Measurements from ENCODE around the gene ELMO2.

ELMO2 gene

DNA sequence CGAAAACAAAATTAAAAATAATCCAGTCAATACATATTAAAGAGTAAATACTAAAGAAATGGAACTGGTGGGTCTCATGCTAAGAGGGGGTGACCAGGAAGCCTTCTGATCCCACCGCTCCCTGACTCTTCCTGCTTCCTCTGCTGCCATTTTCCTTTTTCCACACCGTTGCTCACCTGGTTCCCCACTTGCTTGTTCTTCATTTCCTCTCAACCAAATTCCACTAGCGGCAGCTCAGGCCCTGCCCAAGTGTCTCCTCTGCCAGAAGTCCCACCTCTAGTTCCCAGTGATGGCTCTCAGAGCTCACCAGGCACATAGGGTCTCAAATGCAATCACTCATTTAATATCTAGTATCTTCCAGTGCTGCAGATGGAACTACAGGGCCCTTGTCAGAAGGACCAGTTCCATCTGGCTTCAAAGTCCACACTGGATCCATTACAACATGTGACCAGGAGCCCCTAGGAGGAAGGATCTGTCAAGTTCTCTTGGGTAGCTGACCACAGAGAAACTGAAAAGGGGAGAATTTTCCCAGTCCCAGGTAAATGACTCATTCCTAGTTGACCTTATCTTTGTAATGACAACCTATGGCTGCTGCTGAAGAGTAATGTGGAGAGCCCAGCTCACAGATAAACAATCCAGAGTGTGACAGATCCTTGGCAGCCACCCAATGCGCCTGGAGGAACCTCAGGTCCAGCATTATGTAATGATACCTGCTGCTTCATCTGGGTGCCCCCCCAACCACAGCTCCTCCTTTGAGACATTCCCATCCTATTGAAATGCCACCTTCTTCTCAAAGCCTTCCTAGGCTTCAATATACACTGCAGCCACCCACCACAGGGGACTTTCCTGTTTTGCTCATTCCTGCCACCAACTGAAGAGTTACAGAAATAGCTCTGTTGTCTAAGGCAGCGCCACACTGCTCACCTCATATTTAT is 38.2 kb downstream of the ELMO2 start:
- no peak for DNase-seq (ENCODE audit: low read depth in 3 of 3)

DNA sequence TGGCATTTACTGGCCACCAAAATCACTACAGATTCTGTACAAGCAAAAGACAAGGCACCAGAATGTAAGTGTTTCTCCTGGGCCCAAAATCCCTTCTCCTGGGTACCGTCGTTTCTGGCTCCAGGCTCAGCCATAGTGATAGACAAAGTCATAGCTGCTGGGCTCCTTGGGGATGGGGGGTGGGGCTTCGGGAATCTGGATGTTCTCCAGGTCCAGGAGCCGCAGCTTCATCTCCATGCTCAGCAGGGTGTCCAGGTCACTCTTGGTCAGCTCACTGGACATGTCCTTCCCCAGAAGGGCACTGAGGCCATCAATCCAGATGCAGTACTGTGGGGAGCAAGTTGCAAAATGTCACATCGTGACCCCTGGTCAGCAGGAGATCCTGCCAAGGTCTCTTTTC is 39.2 kb downstream of the ELMO2 start:
- no peak for DNase-seq (ENCODE audit: low read depth in 3 of 3)

DNA sequence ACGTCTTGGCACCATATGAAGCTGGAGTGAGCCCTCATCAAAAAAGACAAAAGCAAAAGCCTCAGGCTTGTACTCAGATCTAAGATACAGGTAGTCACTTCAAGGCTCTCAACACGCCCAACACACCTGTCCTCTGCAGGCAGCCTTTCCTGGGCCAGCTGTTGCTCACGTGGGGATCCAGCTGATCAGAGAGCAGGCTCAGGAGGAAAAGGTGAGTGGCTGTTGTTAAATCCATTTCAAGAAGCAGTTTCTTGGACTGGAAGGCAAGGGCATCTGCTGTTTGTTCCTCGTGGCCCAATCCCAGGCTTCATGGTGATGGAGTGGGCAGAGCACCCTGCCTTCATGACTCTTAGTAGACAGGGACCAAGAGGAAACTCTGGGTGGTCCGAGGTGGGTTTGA is 39.6 kb downstream of the ELMO2 start:
- no peak for DNase-seq (ENCODE audit: low read depth in 3 of 3)

GRCh38 chr20:46365487-46366220 is 40.8 kb downstream of the ELMO2 start:
- DNase-seq (ENCODE audit: low read depth in 3 of 3), result no peak

DNA sequence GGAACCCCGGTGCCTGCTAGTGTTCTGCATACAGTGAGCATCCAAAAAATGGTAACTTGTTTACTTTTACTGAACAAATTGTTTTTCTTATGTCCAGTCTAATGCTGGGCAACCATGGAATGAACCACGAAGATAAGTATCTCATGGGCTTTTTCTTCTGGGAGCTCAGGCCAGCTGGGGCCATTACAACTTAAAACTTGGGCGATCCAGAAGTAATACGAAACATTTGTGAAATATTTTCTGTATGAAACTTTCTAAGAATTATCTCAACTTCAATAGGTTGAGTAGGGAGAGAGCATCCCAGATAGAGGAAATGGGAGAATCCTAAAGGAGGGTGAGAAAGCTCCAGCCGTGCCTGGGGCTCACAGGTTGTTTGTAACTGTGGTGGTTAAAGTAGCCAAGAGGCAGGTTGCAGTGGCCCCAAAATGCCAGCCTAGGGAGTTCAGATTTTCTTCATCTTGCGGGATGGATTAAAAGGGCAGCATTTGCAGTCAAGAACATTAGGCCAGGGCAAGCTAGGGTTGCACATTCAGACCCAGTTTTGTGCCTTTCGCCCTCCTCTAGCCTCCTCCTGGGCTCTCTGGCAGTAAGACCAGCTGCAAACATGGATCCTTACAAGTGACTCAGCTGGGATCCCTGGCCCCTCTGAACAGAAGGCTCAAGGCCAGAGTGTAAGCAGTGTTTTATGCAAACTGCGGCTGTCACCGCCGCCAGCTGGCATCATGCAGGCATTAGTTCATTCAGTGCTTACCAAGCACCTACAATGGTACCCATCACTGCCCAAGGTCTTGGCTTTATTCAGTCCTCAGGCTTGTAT is 41.5 kb downstream of the ELMO2 start:
- no peak for DNase-seq (ENCODE audit: low read depth in 3 of 3)

DNA sequence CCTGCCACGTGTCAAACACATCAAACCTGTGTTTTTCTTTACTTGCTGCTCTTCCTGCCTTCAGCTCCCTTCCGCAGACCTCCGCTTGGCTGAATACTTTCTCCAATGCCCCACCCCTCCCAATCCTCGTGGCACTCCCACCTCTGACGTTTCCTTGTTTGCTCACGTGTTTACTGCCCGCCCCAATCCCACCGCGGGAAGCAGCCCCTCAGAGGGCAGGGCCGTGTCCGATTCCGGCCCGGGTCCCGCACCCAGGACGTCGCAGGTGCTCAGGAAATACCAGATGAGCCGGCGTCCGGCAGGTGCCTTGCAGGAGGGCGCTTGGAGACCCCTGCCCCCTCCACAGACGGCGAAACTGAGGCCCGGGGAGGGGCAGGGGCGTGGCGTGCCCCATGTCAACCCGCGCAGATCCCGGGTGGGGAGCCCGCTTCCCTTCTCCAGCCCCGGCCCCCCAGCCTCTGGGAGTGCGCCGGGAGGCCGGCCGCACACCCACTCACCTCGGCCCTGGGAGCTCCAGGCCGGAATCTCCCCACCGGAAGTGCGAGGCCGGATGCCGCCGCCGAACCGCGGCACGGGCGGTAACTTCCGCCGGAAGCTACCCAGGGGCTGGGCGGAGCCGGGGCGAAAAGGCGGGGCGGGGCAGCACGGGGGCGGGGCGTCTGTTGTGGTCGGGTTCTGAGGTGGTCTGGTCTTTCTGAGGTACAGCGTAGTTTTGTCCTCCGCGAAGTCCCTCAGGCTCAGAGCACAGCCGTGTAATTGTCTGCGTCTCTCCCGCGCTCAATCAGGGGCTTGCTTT is 42.3 kb downstream of the ELMO2 start:
- peak; percentile 77 to 82 (median 80) for DNase-seq (ENCODE audit: low read depth in 3 of 3)

DNA sequence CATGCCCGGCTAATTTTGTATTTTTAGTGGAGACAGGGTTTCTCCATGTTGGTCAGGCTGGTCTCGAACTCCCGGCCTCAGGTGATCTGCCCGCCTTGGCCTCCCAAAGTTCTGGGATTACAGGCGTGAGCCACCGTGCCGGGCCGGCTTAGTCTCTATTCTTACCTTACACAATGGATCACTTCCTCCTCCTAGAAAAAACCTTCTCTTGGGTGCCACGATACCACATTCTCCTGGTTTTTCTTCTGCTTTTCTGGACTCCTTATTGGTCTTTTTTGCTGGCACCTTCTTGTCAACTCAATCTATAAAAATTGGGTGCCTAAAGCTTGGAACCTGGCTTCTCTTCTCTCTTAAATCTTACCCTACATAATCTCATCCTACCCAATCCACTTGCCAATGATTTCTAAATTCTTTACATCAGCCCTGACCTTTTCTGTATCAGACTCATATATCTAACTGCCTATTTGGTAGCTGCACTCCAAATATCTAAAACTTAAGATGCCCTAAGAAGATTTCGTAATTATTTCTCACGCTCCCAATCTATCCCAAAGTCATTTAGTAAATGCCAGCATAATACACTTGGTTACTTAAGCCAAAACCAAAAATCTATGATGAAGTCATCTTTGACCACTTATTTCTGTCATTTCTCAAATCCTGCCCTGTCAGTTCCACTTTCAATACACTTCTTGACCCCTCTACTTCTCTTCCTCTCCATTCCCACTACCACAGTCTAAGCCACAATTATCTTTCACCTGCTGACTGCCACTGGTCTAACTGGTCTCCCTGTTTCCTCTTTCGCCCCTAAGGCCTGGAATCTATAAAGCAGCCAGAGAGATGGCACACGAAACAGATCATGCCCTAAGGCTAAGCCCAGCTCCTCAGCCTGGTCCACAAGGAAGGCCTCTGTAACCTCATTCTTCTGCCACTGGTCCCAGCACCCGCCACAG is 43.2 kb downstream of the ELMO2 start:
- no peak for DNase-seq (ENCODE audit: low read depth in 3 of 3)

GRCh38 chr20:46361811-46362210 is 44.6 kb downstream of the ELMO2 start:
- DNase-seq (ENCODE audit: low read depth in 3 of 3), result no peak

GRCh38 chr20:46361381-46361780 is 45.0 kb downstream of the ELMO2 start:
- no peak for DNase-seq (ENCODE audit: low read depth in 3 of 3)

- DNase-seq (ENCODE audit: low read depth in 3 of 3), result no peak
These were observed 47.1 kb downstream of the ELMO2 start for GRCh38 chr20:46359233-46359751.

DNA sequence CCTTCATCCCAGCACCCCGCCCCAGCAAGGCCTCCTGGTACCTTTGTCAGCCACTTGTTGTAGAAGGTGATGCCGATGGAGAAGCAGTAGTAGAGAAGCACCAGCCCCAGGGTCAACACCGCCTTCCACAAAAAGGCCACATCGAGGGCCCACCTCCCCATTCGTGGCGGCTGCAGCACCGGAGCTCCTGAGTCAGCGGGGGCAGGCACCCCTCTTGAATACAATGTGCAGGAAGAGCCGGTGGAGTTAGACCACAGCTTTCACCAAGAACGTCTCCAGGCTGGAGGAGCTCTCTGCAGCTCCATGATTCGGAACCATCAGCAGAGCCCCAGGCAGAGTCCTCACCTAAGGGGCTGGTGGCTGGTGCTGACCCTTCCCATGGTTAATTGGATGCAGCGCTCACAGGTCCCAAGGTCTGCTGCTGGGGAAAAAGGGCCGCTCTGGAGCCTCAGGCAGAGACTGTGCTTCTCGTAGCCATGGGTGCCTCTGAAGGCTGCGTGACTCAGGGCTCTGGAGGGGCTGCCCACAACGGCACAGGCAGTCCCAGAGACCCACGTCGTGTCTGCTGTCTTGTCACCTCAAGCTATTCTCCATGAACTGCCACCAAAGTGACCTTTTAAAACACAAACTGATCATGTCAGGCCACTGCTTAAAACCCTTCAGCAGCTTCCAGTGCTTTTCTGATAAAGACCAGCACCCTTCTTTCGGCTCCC is 47.9 kb downstream of the ELMO2 start:
- DNase-seq (ENCODE audit: low read depth in 3 of 3), result no peak

- no peak for DNase-seq (ENCODE audit: low read depth in 3 of 3)
These were observed 49.3 kb downstream of the ELMO2 start for GRCh38 chr20:46357030-46357514.

- no peak for DNase-seq (ENCODE audit: low read depth in 3 of 3)
These were observed 50.0 kb downstream of the ELMO2 start for GRCh38 chr20:46356195-46357029.

GRCh38 chr20:46355778-46356177 is 50.6 kb downstream of the ELMO2 start:
- DNase-seq (ENCODE audit: low read depth in 3 of 3), result no peak

- no peak for DNase-seq (ENCODE audit: low read depth in 3 of 3)
These were observed 51.3 kb downstream of the ELMO2 start for GRCh38 chr20:46354920-46355654.

GRCh38 chr20:46354207-46354555 is 52.2 kb downstream of the ELMO2 start:
- DNase-seq (ENCODE audit: low read depth in 3 of 3), result no peak

- no peak for DNase-seq (ENCODE audit: low read depth in 3 of 3)
These were observed 52.8 kb downstream of the ELMO2 start for GRCh38 chr20:46353500-46354206.

Data from stimulated activated CD4-positive, alpha-beta T cell treated with anti-CD3 and anti-CD28 coated beads, TNF-alpha, amount 100 ng/mL, for 24 hours (primary cell).